HG03565 (cell line): ENCODE data around the gene HPS4.
"Not testable (repeated sequence)": the region's sequence is repeated elsewhere in the genome, so short reads cannot be mapped to it uniquely, and the experiment has no call there.

ENCODE experiments used
- ATAC-seq: cut with Tn5 transposase; IDR thresholded peaks from one replicate; pipeline ENCODE4 v1.9.1; 2021; ENCODE audit warnings: mild to moderate bottlenecking, moderate library complexity; ENCODE audit not compliant: unreplicated experiment

HPS4 gene

DNA sequence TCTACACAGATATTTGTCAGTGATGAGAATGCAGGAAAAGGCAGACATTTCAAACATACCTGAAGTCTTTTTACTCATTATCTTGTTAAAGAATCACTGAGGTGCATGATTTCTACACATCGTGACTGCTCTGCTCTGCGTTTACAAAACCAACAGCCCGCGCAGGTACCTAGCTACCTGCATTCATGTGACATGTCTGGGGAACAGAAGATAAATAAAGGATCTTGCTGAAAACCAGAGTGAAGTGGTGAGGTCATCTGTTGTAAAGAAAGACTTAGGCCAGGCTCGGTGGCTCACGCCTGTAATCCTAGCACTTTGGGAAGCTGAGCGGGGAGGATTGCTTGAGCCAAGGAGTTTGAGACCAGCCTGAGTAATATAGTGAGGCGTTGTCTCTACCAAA lies 38.8 kb downstream of the HPS4 start:
- no peak for ATAC-seq

DNA sequence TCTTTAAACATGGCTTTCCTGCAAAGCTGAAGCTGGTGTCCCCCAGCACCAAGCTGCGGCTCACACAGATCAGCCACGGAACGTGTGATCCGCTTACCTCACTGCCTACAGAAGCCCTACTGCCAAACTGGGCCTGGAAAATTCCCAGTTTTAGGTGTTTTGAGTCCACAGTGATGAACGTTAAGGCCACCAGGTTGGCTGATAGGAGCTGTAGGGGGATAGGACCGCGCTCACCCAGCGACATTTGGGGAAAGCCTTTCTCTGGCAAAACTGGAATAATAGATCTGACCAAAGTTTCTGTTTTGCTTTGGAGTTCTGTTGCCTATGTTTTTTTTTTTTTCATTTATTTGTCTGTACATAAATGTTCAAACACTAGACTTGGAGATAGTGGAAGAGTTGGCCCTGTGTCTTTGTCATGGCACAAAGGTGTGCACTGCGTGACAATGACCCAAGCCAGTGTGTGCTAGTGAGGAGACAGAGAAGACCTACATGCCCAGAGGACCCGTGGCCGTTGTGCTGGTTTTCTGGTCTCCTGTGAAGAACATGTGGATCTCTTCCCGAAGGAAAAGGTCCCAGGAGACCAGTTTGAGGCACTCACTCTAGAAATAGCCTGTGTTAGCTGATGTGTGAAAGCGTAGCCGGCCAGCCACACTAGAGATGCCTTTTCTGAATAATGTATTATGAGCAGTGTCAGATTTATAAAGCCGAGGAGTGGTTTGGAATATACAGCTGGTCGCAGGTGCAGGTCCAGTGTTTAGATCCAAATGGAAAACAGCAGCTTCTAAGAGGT lies 39.5 kb downstream of the HPS4 start:
- no peak for ATAC-seq

DNA sequence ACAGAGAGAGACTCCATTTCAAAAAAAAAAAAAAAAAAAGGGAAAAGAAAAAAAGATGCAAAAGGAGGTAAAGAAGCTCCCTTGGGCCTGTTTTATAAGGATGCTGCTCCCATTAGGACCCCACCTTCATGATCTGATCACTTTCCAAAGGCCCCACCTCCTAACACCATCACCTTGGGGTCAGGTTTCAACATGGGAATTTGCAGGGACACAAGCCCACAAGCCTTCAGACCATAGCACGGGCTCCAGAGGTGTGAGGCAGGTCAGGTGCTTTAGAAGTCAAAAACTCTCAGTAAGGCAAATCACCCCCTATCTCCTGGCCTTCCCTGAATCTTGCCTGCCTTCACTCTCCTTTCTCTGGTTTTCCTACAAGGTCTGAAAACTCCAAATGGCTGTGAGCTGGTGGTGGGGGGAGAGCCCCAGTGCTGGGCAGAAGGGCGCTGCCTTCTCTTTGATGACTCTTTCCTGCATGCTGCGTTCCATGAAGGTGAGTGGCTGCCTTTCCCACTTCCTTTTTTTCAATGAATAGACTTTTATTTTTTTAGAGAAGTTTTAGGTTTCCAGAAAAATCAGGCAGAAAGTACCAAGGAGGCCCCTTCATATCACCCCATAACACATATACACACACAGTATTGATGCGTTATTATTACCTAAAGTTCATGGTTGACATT lies 41.4 kb downstream of the HPS4 start:
- ATAC-seq = no peak

DNA sequence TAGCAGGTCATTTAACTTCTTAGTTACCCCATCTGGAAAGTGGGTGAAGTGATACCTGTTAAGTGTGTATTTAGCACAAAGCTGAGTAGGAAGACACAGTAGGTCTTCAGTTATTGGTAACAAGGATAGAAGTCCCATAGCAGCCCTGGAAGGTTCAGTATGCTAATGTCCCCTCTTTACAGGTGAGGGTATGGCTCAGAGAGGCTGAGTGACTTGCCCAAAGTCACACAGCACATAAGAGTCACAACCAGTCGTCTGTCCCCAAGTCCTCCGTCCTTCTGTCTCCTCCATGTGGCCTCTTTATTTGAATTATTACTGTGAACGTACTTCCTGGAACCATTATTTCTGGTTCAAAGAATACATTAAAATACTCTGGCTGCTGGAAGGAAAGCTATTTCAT lies 44.0 kb downstream of the HPS4 start:
- ATAC-seq = no peak

DNA sequence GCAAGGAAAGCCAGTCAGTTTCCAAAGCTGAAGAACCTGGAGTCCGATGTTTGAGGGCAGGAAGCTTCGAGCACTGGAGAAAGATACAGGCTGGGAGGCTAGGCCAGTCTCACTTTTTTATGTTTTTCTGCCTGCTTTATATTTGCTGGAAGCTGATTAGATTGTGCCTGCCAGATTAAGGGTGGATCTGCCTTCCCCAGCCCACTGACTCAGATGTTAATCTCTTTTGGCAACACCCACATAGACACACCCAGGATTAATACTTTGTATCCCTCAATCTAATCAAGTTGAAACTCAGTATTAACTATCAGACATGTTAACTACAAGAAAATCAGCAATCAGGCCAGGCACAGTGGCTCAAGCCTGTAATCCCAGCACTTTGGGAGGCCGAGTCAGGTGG lies 44.8 kb downstream of the HPS4 start:
- not testable (repeated sequence) for ATAC-seq

DNA sequence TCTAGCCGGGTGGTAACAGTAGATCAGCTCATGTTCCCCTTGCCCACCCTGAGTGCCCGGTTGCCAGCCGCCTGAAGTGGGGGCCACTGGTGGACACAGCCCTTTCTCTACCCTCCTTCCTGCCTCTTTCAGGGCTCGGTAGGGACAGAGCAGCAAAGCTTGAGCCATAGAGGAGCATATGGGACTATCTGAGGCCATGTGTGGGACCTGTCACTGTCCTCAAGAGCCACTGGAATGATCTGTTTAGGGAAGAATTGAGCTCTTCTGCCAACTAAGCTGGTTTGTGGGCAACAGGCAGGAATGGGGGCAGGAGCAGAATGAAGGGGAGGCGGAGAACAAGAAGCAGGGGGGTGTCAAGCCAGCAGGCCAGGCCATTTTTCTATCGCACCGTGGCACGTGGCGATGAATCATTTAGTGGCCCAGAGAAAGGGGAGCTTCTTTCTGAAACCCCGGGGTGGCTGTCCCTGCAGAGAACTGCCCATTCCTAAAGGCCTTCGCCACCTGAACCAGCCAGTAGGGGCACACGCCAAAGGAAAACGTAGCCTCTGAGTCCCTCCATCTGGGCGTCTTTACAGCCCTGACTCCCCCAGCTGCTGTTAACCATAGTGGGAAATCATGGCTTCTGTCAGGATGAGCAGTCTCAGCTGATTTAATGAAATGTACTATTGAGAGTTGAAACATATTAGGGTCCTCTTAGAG lies 45.7 kb downstream of the HPS4 start:
- ATAC-seq = no peak

DNA sequence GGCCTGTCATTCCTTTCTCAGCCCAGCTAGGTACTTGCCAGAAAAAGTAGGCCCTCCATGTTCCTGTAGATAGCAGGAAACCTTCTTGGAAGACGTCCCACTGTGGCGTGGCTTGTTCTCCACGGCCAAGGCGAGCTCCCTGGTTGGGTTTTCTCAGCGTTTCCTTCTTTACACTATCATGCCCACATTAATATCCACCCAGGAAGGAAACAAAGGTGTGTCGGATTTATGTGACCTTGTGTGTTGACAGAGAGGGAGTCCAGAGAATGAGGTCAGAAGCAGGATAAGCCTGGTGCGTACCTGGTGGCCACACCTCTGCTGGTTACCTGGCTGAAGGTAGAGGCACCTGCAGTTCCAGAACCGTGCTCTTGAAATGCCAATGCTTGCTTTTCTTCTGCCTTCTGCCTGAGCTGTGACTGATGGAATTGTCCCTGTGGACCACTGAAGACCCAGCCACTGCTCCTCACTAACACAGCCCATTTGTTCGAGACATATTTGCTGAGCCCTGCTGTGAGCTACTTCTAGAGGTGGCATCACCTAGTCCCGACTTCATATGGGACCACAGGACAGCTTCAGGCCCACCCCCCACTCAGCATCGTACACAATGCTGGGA lies 46.6 kb downstream of the HPS4 start:
- no peak for ATAC-seq

DNA sequence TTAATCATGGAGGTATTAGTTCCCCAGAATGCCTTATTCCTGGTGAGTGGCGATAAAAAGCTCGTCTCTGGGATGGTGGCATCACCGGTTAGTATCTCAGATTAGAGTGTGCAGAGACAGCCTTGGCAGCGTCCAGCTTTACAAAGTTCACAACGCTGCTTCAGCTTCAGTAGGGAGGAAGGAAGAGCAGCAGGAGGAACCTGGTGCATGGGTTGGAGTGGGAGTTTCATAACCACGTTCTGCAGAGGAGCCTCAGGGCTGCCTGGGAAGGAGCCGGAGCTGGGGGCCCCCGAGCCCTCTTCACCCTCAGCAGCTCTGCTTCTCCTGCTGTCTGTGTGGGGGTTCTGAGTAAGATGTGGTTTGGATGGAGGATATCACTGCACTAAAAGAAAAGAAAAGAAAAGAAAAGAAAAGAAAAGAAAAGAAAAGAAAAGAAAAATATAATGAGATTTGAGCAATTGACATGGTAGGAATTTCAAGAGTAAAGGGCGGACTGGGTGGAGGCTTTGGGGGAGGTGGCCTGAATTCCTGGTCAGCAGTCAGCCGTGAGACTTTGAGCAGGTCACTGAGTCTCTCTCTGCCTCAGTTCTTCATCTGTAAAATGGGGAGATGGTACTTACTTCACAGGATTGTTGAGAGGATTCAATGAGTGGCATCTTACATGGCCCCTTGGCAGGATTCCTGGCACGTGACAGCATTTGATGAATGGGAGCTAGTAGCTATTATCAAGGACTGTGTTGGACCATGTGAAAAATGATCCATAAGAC lies 48.1 kb downstream of the HPS4 start:
- ATAC-seq = no peak

DNA sequence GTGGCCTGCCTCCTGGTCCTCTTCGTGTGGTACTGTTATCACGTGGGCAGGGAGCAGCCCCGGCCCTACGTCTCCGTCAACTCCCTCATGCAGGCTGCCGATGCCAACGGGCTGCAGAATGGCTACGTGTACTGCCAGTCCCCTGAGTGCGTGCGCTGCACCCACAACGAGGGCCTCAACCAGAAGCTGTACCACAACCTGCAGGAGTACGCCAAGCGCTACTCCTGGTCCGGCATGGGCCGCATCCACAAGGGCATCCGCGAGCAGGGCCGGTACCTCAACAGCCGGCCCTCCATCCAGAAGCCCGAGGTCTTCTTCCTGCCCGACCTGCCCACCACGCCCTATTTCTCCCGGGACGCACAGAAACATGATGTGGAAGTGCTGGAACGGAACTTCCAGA lies 49.8 kb downstream of the HPS4 start:
- ATAC-seq = no peak

DNA sequence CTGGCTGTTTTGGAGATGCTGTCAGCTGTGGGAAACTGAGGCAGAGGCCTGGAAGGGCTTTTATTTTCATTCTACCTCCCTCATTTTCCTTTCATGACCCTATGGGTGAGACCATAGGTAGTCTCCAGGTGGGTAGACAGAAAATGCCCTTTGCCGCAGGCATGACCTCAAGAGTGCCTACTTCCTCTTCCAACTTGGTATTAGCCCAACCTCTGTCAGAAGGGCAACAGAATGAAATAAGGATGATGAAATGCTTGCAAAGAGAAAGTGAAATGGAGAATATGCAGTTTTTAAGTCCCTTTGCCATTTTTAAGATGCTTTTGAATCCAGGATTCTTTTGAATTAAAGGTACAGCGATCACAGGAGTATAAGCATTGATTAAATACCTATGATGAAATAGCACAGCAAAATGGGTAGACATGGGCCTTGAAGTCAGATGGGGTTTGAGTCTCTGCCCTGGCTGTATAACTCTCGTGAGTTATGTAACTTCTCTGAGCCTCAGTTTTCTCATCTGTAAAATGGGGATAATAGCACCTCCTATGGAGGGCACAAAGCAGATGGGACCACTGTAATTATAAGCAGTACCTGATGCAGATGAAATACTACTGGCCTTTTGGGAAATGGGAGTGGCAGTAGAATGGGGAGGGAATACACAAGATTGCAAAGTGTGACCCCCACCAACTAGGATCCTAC lies 50.8 kb downstream of the HPS4 start:
- ATAC-seq = no peak

DNA sequence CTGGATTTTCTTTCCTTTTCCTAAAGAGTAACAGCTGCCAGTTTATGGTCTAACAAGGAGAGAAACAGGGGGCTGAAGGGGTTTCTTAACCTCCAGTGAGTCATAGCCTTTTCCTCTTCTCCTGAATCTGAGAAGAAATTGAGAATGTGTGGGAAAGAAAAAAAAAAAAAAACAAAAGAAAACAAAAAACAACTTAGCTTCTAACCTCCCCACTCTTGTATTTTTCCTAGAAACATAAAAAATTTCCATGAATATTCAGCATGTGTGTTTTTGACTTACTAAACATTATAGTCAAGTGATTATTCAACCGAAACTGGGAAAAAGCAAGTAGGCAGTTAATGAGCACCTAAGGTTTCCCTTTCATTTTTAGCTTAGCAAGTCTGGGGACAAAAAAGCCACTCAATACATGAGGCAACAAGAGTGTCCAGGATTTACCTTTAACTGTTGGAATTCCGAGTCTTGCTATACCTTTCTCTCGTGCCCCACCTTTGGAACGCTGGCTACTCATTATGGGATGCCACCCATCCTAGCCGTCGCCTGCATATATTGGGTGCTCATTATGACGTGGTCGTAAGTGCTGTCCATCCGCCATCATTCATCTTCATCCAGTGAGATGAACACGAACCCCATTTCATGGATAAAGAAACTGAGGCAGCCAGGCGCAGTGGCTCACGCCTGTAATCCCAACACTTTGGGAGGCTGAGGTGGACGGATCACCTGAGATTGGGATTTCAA lies 52.2 kb downstream of the HPS4 start:
- no peak for ATAC-seq

DNA sequence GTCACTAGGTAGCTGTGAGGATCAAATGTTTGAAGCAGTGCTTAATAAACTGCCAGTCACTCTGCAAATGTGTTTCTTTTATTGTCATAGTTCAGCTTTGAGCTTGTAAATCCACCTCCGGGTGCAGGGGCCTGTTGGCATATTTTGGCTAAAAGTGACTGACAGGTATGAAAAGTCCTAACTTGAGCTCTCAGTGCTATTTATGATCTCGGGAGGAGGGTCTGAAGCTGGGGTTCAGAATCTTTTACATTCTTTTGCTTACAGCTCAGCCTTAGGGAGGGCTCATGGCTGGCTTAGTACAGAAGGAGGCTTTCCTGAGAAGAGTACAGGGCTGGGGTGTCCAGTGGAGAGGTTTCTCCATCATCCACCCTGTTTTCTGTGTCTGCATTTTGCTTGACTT lies 53.0 kb downstream of the HPS4 start:
- ATAC-seq = no peak

DNA sequence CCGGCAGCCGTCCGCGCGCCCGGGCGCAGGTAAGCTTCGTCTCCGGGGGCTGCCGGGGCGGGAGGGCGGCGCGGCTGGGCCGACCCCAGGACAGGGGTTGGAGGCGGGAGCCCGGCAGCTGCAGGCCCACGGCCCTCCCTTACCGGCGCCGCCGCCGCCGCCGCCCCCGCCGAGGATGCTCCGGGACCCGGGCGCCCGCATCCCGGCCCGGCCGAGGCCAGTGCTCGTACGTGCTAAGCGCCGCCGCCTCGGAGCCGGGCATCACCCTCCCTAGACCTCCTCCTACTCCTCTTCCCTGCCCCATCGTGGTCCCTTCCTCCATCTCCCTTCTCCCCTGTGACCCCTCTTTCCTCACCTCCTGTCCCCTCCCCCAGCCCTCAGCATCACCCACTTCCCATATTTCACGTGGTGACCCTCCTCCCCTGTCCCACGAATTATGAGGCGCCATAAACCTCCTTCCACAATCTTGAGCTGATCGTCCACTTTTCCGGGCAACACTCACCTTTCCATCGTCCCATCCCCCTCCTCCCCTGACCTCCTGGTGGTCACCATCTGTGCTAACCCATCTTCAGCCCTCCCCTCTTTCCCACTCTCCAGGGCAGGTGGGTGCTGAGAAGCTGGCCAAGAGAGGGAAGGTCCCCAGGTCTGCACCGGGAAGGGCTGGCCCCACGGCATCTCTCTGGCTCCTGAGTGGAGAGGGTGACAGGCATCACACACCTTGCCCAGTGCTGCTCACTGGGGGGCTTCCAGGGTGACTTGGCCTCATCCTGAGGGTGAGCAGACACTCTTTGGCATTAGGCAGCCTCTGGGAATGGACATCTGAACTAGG lies 53.9 kb downstream of the HPS4 start:
- no peak for ATAC-seq

DNA sequence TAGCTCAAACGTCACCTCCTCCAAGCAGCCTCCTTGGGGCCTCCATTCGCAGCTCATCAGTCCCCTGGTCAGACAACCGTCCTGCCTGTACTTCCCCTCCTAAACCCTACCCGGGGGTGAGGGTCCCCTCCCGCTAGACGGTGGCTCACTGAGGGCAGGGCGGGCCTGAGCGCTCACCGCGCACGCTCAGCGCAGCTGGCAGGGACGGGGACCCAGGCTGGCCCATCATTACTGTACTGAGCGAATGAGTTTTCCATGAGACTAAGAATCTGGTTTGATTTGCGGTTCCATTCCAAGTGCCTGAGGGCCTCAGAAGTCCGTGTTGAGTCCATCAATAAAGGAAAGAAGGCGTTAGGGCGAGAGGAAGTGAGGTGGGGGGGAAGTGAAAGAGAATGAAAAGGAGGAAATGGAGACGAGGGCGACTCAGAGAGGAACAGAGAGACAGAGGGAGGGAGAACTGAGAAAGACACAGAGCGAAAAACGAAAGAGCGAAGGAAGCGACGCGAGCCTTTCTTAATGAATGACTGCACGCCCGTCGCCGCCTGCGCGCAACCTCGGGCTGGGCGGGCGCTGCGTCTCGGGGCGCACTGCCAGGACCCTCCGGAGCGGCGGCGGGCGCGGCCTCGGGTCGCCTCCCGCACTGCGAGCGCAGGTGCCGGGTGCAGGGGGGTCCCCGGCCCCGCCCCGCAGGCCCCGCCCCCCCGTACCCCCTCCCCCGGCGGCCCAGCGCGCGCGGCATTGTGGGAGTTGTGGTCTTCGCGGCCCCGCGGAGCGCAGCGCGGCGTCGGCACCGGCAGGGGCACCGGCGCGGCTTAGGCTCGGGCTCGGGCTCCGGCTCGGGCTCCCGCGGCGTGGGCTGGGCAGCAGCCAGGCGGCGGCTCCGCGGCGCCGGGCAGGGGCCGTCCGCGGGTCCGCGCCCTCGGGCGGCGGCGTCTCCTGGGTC lies 54.8 kb downstream of the HPS4 start, which contains the start of gene ASPHD2:
TSS of gene ASPHD2 (plus strand) at position 746 of the 943 bp plus-strand sequence. CDS start 4,356 bp downstream, outside the sequence.
- peak; percentile 57 for ATAC-seq

DNA sequence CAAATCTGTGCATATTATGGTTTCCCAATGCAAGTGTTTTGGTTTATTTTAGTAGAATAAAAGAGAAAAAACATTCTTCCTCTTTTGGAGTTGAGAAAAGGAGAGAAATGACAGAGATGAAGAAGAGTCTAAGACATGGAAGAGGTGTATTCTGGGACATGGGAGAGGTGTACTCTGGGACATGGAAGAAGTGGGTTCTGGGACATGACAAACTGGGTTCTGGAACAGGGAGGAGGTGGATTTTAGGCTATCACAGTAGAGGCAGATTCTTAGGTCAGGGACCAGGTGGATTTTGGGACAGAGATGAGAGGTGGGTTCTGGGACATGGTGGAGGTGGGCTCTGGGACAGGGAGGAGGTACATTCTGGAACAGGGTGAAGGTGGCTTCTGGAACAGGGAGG lies 56.7 kb downstream of the HPS4 start:
- ATAC-seq = no peak

DNA sequence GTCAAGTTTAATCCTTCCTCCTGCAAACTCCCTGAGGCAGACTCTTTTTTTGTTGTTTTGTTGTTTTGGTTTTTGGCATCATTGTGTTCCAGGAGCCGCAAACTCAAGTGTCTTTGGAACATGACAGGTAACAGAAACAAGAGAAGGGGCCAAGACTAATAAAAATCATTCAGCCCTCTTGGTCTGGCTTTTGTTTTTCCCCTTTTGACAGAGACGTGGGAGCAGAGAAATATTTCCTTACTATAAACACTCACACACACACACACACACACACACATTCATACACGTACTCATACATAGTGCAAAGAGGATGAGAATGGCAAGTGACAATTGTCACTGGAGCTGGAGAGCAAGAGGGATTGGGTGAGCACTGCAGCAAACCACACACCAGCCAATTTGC lies 65.0 kb downstream of the HPS4 start:
- no peak for ATAC-seq

DNA sequence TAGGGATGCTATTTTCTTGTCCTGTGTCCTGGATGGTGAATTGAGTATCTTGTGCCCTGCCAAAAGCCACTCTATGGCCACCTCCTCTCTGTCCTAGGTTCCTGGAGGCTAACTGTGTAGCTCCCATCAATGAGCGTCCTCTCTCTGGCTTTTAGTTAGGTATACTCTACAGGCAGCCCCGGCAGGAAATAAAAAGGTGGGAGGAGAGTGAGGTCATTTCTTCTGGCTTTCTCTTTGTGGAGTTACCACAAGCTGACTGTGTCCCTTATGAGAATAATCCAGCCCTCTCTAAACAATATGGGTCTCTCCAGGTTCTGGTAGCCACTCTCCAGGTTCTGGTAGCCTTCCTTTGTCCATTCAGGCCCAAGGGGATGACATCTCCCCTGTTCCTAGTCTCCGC lies 66.2 kb downstream of the HPS4 start:
- no peak for ATAC-seq
